CD4-positive, alpha-beta T cell (primary cell): ENCODE results near the gene MLEC. TPM values are rescaled to one million over a fixed set of nuclear protein-coding genes. Genes with fewer than 3 reads are reported as not detected.
A peak's percentile ranks its signal among the peaks of the same experiment; 100 is the strongest.

Source experiments
- ATAC-seq: fragments of 200-7000 bp; cut with Tn5 transposase; one replicate; pipeline ENCODE4 v1.10.0; 2022; ENCODE audit warnings: mild to moderate bottlenecking; ENCODE audit not compliant: poor library complexity
- CTCF ChIA-PET: fragments of 350-600 bp; sonication (Branson Sonifier 250); formaldehyde crosslinking; loops from one replicate; lab custom pipeline; 2021; ENCODE audit warnings: antibody characterized with exemption, inconsistent platforms; lab: Charles Lee
- POLR2A ChIA-PET: fragments of 350-600 bp; sonication (Branson Sonifier 250); formaldehyde crosslinking; loops from one replicate; lab custom pipeline; 2021; ENCODE audit warnings: antibody characterized with exemption, inconsistent platforms; lab: Charles Lee
- DNase-seq, 14 experiments: peaks; one replicate each; pipeline ENCODE4 v3.0.0-alpha.2; 2013 to 2020; ENCODE audit warnings: mixed read lengths in 2 of 14
- H3K27ac ChIP-seq, 2 donors: one replicate each; pipeline versions ENCODE4 v1.5.1 to v1.7.0; 2013; ENCODE audit warnings: low read length in 2 of 2, low read depth in 1 of 2, mild to moderate bottlenecking in 1 of 2
- H3K27me3 ChIP-seq, 2 experiments: 1 replicate in 1 of 2; 2 replicates in 1 of 2; pipeline versions ENCODE4 v1.6.1 to v1.7.0; 2013; ENCODE audit warnings: low read length in 2 of 2, control low read depth in 1 of 2, mild to moderate bottlenecking in 1 of 2, moderate library complexity in 1 of 2; ENCODE audit not compliant: insufficient read depth in 2 of 2, control insufficient read depth in 1 of 2
- H3K36me3 ChIP-seq: one replicate; pipeline ENCODE4 v1.6.1; 2013; ENCODE audit warnings: low read length, control low read depth; ENCODE audit not compliant: insufficient read depth
- H3K4me1 ChIP-seq: one replicate; pipeline ENCODE4 v1.6.1; 2013; ENCODE audit warnings: low read length, control low read depth; ENCODE audit not compliant: insufficient read depth
- H3K4me3 ChIP-seq: one replicate; pipeline ENCODE4 v1.5.1; 2013; ENCODE audit warnings: mild to moderate bottlenecking, low read length, moderate library complexity
- H3K9me3 ChIP-seq, 2 experiments: 1 replicate in 1 of 2; 2 replicates in 1 of 2; pipeline versions ENCODE4 v1.6.1 to v1.7.0; 2013; ENCODE audit warnings: low read length in 2 of 2, mild to moderate bottlenecking in 2 of 2, control low read depth in 1 of 2, moderate library complexity in 1 of 2; ENCODE audit not compliant: control insufficient read depth in 1 of 2, insufficient read depth in 1 of 2
- H3K27ac Mint-ChIP-seq: one replicate; pipeline ENCODE4 v1.8.0; 2020; ENCODE audit warnings: mixed read lengths
- H3K27me3 Mint-ChIP-seq: one replicate; pipeline ENCODE4 v1.8.0; 2021; ENCODE audit warnings: mixed read lengths
- H3K36me3 Mint-ChIP-seq: one replicate; pipeline ENCODE4 v1.8.0; 2021; ENCODE audit warnings: low read depth, mixed read lengths
- H3K4me1 Mint-ChIP-seq: one replicate; pipeline ENCODE4 v1.8.0; 2021; ENCODE audit warnings: low read depth, mixed read lengths
- H3K4me3 Mint-ChIP-seq: one replicate; pipeline ENCODE4 v1.8.0; 2020; ENCODE audit warnings: mild to moderate bottlenecking, mixed read lengths
- H3K9me3 Mint-ChIP-seq: one replicate; pipeline ENCODE4 v1.8.0; 2020; ENCODE audit warnings: mixed read lengths
- intact Hi-C, 2 experiments: fragments of 100-400 bp; cut with DNase I in 1 of 2; cut with micrococcal nuclease in 1 of 2; formaldehyde crosslinking; loops; one replicate each; pipeline versions ENCODE4 v1.15.1 to v1.9.0; 2023 to 2025; cut with DNase I, micrococcal nuclease
- total RNA-seq, 174 experiments: library from RNA in 2 of 174; stranded (reverse) in 2 of 174; gene quantifications; one replicate each; pipeline ENCODE4 v1.2.3 and lab custom pipeline; 2021 to 2026
- TF ChIP-seq, protein P1 (sequence below): fragments of 200-600 bp; IDR thresholded peaks from one replicate; pipeline ENCODE4 v1.8.0; 2022; ENCODE audit warnings: antibody characterized with exemption, mild to moderate bottlenecking

The MLEC gene
- total RNA-seq, 2 experiments from 2014 or later: 20.7 to 22.1 TPM

DNA sequence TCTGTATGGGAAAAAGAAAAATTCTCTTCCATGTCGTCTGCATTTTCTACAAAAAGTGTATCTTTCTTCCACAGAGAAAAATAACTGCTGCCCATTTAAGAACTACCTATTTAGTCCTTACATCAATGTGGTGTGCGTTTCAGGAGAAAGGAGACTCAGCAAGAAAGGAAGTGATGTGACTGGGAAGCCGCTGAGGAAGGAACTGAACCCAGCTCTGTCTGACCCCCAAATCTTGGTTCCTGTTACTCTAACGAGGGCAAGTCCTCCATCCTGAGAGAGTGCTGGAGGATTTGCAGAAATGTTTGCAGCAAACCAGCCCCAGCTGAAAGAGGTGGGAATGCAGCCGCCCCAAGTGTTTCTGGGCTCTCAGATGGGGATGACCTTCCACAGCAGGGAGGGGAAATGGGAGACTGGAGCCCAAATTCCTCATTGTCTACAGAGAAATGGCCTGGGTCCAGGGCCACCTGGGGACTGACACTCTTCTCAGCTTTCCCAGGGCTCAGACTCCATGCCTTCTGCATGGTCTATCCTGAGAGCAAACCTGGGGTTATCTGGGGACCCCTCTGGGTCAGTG lies 6.7 kb upstream of the MLEC start:
- DNase-seq: no peak
- no peaks in the 10 kb centered on the region for H3K36me3 ChIP-seq
- TF ChIP-seq, protein P1, sequence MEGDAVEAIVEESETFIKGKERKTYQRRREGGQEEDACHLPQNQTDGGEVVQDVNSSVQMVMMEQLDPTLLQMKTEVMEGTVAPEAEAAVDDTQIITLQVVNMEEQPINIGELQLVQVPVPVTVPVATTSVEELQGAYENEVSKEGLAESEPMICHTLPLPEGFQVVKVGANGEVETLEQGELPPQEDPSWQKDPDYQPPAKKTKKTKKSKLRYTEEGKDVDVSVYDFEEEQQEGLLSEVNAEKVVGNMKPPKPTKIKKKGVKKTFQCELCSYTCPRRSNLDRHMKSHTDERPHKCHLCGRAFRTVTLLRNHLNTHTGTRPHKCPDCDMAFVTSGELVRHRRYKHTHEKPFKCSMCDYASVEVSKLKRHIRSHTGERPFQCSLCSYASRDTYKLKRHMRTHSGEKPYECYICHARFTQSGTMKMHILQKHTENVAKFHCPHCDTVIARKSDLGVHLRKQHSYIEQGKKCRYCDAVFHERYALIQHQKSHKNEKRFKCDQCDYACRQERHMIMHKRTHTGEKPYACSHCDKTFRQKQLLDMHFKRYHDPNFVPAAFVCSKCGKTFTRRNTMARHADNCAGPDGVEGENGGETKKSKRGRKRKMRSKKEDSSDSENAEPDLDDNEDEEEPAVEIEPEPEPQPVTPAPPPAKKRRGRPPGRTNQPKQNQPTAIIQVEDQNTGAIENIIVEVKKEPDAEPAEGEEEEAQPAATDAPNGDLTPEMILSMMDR: no peak
- H3K9me3 Mint-ChIP-seq: no peaks in the 10 kb centered on the region
- intact Hi-C loops: loop anchor here in 1 of 2 experiments (2.0 to 10.0 kb wide), 2 partner anchors 31 to 485 kb away; partner anchors contain the start of gene GCN1
- no peaks in the 10 kb centered on the region for H3K9me3 ChIP-seq
- H3K4me3 ChIP-seq: no peak overlapping the region
- no peaks in the 10 kb centered on the region for H3K27me3 ChIP-seq
- no peaks in the 10 kb centered on the region for H3K27me3 Mint-ChIP-seq
- no peak overlapping the region for H3K4me3 Mint-ChIP-seq
- ChIA-PET CTCF (interaction anchor here (1.8 kb wide), 1 partner anchor 34 kb away, joined by 4 read pairs; no protein-coding TSS in a partner anchor), POLR2A (no interaction called here)
- peaks cover 12% of the 10 kb centered on the region for H3K4me1 ChIP-seq
- no peak for ATAC-seq
- H3K36me3 Mint-ChIP-seq: no peaks in the 10 kb centered on the region
- no peak overlapping the region for H3K27ac ChIP-seq
- H3K4me1 Mint-ChIP-seq: no peaks in the 10 kb centered on the region
- no peak overlapping the region for H3K27ac Mint-ChIP-seq

DNA sequence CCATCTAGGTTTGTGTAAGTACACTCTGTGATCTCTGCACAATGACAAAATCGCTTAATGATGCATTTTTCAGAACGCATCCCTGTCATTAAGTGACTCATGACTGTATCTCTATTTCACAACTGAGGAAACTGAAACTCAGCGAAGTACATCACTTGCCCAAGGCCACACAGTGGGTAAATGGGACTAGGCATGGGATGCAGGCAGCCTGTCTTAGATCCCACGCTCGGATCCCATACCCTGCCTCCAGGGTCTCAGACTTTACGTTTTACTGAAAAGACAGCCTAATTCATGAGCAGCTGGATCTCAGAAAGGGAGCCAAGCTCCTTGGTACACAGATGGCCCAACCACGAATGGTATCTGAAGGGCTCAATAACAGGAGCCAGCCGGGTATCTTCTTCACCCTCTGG lies 2.4 kb upstream of the MLEC start:
- Histone ChIP-seq H3K9me3 (no peaks in the 10 kb centered on the region), H3K27me3 (no peaks in the 10 kb centered on the region), H3K27ac (no peak overlapping the region), H3K4me3 (no peak overlapping the region), H3K36me3 (no peaks in the 10 kb centered on the region), H3K4me1 (peaks cover 32% of the 10 kb centered on the region)
- H3K4me3 Mint-ChIP-seq: peak overlapping the region; percentile 58
- H3K27me3 Mint-ChIP-seq: no peaks in the 10 kb centered on the region
- no peak for ATAC-seq
- no peaks in the 10 kb centered on the region for H3K9me3 Mint-ChIP-seq
- peaks cover 28% of the 10 kb centered on the region for H3K4me1 Mint-ChIP-seq
- CTCF ChIA-PET: interaction anchor here (1.1 kb wide), 1 partner anchor 38 kb away, joined by 4 read pairs; no protein-coding TSS in a partner anchor
- POLR2A ChIA-PET: no interaction called here
- DNase-seq: peak in 2 of 14 experiments; percentile 50 to 56
- TF ChIP-seq, protein P1: no peak
- H3K27ac Mint-ChIP-seq: no peak overlapping the region
- intact Hi-C loops: loop anchor here in 1 of 2 experiments (10.0 kb wide), 1 partner anchor 490 kb away; the partner anchor contains the start of gene GCN1
- peaks cover 8% of the 10 kb centered on the region for H3K36me3 Mint-ChIP-seq

DNA sequence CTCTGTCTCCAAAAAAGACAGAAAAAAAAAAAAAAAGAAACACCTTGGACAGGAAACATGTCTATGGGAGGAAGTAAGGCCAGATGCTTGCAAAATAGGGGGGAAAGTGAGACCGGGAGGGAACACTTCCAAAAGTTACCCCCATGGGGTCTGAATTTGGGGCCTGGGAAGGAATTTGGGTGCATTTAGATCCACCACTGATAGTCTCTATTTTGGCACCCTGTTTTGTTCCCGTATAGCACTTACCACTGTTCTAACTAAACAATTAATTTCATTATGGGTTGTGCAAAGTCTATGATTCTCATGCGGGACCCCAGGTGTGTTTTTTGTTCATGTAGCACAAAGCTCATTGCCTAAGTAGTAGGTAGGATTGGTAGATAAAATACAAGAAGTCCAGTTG lies 1.4 kb upstream of the MLEC start:
- Histone ChIP-seq H3K27ac (peak overlapping the region in 1 of 2 donors; percentile 96), H3K27me3 (no peaks in the 10 kb centered on the region), H3K4me1 (peaks cover 33% of the 10 kb centered on the region), H3K9me3 (no peaks in the 10 kb centered on the region), H3K36me3 (no peaks in the 10 kb centered on the region), H3K4me3 (no peak overlapping the region)
- no peaks in the 10 kb centered on the region for H3K9me3 Mint-ChIP-seq
- intact Hi-C loops: loop anchor here (5.0 to 10.0 kb wide), 6 partner anchors 42 to 557 kb away; partner anchors contain the start of genes ACADS (in 1 of the 2), C12orf43 (in 1 of the 2), GCN1 (in 1 of the 2) and SPPL3 (in 1 of the 2)
- DNase-seq (no peak), ATAC-seq (no peak)
- H3K4me3 Mint-ChIP-seq: peak overlapping the region; percentile 93
- TF ChIP-seq, protein P1: no peak
- POLR2A ChIA-PET: no interaction called here
- peaks cover 38% of the 10 kb centered on the region for H3K4me1 Mint-ChIP-seq
- CTCF ChIA-PET: no interaction called here
- no peaks in the 10 kb centered on the region for H3K27me3 Mint-ChIP-seq
- peaks cover 8% of the 10 kb centered on the region for H3K36me3 Mint-ChIP-seq
- peak overlapping the region; percentile 89 for H3K27ac Mint-ChIP-seq
